GM12891 (cell line): ENCODE results near the gene ATP1B1.

ENCODE experiments used
- PAX5 ChIP-seq: IDR thresholded peaks from 2 replicates; pipeline ENCODE4 v1.6.1; 2011; ENCODE audit warnings: low read length, moderate library complexity, mild to moderate bottlenecking; ENCODE audit not compliant: insufficient read depth, severe bottlenecking
- POLR2A ChIP-seq: IDR thresholded peaks from 2 replicates; pipeline ENCODE4 v1.6.1; 2011; ENCODE audit warnings: low read depth, low read length, control low read depth
- POLR2AphosphoS5 ChIP-seq: IDR thresholded peaks from 2 replicates; pipeline ENCODE4 v1.6.1; 2011; ENCODE audit warnings: low read depth, low read length, control low read depth
- SPI1 ChIP-seq: IDR thresholded peaks from 2 replicates; pipeline ENCODE4 v1.6.1; 2011; ENCODE audit warnings: low read depth, low read length, control low read depth
- TAF1 ChIP-seq: IDR thresholded peaks from 2 replicates; pipeline ENCODE4 v1.6.1; 2011; ENCODE audit warnings: low read depth, low read length, control low read depth

GRCh38 chr1:169142129-169142528 lies 35.6 kb downstream of the ATP1B1 start:
- TF ChIP-seq POLR2A (no peak), POLR2AphosphoS5 (no peak), PAX5 (no peak), SPI1 (no peak), TAF1 (no peak)
